NCI-H2171 treated with DMSO at 0.1 percent for 48 hours (cell line): ENCODE results near the gene DTD1.

ENCODE experiments used
- DNase-seq: peaks from one replicate; lab custom pipeline; 2025; lab: John Stamatoyannopoulos, UW

DTD1 gene

DNA sequence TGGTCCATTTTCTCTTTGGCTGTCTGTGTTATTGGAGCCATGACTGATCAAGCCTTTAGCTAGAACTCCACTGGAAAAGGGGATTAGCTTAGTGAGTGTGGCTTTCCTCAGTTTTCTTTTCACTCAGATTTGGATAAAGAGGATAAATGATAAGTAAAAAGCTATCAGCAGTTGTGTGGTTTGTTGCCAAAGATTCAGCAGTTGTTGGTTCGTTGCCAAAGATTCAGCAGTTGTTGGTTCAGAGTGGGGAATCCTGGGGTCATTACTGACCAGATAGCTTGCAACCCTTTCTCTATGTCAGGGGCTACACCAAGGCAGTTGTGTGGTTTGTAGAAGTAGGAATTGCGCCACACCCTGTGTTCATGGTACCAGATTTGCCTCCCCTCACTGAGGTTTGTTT is 118.1 kb downstream of the DTD1 start:
- no peak for DNase-seq

DNA sequence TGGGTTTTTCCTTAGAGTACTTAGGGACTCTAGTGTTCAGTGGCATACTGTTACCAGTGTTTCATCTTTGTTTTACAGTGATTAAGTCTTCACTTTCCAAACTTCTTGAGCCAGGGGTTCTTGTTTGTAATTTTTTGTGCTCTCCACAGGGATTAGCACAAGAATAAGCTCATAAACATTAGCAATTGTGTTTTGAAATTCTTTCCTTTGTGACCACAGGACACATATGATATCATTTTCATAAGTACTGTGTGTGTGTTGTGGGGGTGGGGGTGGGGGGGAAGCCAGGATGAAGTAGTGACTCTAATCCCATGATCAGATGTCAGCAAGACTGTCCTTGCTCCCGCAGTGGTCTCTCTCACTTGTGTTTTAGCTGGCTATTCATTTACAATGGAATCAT is 124.3 kb downstream of the DTD1 start:
- no peak for DNase-seq

DNA sequence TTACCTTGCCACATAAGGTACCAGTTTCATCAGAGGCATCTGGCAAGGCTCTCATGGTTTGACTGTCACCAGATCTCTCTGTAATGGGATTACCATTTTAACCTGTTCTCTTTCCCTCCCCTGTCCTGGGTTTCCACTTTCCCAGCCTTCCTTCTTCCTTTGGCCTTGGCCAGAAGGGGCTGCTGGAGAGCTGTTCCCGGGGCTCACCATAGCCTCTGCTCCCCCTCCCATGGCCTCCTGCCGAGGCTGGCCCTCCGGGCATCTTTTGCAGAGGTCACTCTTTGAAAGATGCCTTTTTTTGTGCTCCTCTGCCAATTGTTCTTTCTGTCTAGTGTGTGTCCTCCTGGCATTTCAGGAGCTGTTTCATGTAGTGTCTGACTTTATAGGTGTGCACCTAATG is 125.0 kb downstream of the DTD1 start:
- no peak for DNase-seq

DNA sequence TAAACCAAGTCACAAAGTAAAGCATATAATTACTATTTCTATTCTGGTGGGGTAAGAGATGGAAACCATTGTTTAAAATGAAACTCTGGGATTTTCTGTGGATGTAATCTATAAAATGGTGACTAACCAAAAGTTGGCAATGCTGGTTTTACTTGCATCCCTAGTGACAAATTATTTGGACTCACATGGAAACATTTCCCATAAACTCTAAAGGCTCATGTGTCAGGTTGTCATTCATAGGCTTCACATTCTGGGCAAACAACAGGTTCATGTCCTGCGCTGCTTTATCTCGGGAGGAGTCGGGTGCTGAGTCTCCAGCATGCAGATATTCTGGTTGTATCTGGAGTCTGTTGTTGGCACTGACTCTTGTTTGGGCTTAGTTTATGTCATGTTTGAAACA is 127.7 kb downstream of the DTD1 start:
- DNase-seq, result no peak

DNA sequence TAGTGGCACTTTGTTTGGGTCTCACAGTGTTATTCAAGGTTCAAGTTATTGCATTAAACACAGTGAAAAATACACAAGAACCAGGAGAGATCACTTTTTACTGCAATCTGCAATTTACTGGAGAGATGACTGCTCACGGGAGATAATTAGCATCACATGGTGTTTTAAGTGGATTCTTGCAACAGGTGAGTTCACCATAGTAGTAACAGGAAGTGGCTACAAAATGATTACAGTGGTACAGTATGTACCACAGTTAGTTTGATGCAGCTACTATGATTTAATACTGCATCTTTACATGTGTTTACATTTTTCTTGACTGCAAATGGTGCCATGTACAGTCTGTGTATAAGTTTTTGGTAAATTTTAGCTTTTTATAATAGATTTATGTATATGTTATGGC is 129.2 kb downstream of the DTD1 start:
- no peak for DNase-seq

DNA sequence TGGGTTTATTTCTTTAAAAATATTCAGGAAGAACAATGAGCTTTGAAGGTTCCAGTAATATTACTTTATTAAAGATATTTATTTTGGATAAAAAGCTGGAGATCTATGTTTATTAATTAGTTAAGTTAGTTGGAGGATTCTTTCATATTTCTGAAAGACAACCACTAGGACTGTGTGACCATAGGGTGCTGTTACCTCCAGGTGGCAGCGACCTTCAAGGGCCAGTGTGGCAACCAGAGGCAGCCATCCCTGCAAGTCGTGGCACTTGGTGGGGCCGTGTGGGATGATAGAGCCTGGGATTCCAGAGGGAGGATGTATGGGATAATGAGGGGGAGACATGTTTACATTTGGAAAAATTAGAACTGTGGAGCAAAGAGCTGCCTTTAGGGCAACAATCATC is 130.3 kb downstream of the DTD1 start:
- DNase-seq, result no peak

DNA sequence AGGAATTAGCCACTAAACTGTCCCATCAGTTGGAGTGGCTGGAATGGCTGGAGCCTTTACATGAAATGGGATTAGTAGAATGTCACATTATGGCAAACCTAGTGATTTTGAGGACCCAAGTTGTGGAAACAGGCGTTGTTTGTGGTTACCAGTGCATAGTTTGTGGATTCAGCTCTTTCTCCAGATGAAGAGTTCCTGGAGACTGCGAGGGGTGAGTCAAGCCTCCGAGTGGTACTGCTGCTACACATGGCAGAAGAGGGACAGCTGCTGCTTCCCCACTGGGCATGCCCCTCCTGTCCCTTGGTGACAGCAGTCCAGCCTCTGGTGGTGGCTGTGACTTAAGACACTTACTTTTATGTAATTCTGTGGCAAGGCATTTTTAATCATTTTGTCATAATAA is 131.6 kb downstream of the DTD1 start:
- DNase-seq, result no peak

DNA sequence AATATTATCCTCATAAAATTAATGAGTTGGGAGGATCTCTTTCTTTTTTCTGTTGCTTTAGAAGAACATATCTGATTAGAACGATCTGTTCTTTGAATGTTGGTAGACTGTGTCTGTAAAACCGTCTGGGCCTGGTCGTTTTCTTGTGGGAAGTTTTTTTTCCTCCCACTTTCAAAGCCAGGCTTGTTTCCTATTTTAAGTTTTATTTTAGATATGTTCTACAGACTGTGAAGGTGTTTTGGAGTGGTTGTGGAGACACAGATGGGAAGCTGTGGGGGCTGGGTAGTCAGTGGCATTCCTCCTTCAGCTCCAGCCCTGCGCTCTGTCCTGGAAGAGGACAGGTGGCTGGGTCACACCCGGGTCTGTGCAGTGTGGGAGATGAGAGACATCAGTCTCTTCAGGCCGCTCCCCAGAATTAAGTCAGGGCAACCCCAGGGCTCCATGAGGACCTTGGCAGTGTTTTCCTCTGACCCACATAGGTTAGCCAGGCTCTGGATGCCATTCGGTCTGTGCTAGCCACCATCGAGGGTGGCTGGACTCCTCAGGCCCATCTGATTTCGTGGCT is 133.8 kb downstream of the DTD1 start:
- DNase-seq, result no peak

DNA sequence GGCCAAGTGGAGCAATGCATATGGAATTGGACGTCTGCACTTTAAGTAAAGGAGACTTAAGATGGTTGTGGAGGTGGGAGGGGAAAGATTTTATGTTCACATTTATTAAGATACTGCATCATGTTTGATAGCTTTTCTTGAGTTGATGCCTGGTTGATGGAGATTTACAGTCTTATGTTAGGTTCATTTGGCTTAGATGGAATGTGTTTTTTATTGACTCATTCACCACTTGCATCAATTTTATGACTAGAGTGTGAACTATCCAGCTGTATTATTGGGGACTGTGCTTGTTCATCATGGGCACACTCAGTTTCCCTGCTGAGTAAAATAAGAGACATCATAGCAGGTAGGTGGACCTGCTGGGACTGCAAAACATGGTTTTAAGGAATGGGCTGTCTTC is 134.5 kb downstream of the DTD1 start:
- no peak for DNase-seq

DNA sequence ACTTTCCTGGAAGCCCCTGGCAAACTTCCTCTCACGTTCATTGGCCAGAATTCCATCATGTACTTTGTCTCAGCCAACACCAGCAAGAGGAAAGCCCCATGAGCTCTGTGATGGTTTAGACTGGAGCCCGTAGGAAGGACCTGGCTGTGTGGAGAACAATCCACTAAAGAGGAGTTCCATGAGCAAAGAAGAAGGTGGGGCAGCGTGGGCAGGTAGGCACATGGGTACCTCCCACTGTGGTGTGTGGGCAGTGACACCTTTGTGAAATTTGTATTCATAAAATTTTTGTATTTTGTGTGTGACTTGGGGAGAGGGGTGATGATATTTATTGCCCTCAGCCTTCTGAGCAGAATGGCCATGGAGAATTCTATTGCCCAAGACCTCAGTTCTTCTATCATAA is 136.2 kb downstream of the DTD1 start:
- no peak for DNase-seq

DNA sequence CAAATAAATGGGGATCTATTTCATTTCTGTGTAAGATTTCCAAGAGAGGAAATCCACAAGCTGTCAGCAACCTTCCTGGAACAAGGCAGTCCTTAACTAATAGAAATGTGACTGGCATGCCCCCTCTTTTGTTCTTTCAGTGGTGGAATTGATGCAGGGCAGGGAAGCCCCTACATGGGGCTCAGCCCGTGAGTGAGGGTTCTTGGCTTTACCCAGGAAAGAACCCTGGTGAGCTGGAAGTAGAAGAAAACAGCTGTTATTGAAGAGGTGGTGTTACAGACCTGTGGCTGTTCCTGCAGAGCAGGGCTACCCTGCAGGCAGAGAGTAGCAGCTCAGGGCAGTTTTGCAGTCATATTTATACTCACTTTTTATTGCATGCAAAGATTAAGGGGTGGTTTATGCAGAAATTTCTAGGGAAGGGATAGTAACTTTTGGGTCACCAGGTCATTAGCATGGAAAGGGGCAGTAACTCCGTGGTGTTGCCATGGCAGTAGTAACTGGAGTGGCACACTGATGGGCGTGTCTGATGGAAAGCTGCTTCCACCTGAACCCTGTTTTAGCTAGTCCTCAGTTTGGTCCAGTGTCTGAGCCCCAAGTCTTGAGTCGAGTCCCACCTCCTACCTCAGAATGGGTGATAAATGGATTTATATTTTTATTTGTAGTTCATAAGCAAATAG is 137.1 kb downstream of the DTD1 start:
- DNase-seq, result no peak

DNA sequence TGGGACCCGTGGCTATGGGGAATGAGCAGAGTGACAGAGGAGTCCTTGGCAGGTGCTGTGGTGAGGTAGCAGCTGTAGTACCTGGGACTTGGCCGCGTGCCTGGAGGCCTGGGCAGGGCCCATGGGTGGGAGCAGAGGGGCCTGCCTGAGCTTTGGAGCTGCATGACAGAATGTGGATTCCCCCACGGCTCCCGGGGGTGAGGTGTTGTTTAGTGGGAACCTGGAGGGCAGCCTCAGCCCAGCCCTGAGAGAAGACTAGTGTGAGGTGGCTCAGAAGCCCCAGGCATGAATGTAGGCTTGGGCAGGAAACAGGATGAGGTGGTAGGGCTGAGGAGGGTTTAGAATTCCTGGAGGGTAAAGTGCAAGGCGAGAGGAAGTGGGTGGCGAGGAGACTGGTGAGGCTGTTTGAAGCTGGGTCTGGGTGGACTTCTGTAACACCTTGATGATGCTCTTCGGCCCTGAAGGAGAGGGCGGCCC is 139.2 kb downstream of the DTD1 start:
- DNase-seq, result peak; percentile 94

DNA sequence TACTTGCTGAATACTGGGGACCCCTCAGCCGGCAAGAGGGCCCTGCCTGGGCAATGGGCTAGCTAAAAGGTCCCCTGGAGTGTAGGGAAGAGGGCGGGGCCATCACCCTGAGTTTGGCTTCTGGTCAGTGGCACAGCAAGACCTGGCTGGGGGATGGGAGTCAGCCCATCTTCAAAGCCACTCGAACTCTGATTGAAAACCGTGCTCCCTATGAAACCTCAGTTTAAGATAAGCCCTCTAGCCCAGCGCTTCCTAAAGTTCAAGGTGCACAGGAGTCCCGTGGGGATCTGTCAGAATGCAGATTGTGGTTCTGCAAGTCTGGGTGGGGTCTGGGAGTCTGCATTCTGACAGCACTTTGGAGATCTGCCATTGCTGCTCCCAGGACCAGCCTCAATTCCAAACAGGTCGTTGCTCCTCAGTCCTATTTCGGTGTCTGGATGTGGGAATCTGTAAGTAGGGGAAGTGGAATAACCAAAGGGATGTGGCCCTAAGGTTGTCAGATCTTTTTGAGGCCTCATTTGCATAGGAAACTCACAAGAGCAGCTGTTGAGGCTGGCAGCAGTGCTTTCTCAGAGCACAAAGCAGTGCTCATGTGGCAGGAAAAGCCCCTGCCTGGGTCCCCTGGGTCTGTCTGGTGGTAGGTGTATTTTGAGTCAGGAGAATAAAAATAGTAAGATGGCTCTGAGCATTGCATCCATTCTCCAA is 140.5 kb downstream of the DTD1 start:
- peak; percentile 79 for DNase-seq

DNA sequence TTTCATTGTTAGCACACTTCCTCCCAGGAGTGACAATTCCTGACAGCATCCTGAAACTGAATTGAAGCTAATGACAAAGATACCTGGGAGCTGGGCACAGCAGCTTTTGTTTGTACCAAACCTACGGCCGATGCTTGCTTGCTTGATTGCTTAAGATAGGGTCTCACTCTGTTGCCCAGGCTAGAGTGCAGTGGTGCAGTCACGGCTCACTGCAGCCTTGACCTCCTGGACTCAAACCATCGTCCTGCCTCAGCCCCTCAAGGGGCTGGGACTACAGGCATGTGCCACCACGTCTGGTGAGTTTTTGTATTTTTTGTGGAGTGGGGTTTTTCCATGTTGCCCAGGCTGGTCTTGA is 141.0 kb downstream of the DTD1 start:
- DNase-seq, result no peak

DNA sequence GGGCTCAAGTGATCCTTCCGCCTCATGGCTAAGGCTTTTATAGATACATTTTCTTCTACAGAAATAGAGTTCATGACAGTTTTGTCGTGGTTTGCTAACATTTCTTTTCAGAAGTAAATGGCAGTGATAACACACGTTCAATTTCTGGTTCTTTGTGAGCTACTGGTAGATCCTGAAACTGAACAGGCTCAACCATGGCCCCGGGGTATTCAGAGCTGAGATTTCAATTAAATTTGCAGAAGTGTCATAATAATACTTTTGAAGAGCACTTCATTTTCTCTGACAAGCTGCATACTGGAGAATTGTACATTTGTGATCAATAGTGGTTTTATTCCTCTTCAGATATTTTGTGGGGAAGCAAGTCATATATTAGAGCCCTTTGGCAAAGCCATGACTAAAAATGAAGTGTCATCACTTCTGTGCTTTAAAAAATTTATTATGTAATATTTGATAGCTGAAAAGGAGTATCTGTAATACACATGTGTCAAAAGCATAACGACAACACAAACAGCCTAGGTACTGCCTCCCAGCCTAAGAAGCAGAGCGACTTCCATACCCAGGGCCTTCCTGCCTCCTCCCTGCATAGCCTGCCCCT is 141.5 kb downstream of the DTD1 start:
- no peak for DNase-seq

DNA sequence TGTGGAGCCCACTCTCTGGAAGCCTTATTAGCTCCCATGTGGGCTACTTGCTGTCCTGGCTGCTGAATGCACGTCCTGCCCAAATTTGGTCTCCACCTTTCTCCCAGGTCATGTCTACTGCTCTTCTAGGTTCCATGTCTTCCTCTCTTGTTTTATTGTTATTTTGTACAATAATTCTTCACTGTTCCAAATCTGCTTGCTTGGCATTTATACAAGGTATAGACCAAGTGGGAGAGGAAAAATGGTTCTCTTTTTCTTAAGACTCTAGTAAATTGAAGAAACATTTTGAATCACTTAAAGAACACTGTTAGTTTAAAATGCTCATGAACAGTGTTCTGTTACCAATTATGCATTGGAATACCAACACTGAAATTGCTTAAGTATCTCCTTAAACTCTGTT is 144.1 kb downstream of the DTD1 start:
- no peak for DNase-seq

DNA sequence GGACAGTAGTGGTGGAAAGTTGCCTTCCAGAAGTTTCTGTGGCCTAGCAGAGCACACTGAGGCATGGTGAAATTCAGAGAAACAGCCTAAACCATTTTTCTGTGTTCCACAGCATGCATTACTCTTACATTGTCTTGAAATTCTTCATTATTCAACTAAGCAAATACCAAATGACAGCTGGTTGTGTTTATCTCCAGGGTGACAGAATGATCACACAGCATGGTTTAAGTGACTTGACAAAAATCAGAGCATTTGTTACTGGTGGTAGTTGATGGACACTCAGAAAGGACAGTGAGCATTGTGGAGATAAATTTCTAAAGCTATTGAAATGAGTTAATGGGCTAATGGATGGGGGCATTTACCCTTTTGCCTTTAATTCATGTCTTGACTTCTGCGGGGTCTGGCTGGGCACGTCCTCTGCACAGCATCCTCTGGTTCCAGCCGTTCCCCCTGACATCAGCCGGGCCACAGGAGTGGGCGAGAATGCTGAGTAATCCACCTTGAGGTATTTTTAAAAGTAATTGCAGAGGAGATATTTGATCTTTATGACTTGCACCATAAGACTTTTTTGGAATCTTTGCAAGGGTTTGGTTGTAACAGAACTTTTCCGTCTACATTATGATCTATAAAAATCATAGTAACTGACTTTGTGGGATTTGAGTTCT is 146.8 kb downstream of the DTD1 start:
- peak; percentile 21 for DNase-seq

DNA sequence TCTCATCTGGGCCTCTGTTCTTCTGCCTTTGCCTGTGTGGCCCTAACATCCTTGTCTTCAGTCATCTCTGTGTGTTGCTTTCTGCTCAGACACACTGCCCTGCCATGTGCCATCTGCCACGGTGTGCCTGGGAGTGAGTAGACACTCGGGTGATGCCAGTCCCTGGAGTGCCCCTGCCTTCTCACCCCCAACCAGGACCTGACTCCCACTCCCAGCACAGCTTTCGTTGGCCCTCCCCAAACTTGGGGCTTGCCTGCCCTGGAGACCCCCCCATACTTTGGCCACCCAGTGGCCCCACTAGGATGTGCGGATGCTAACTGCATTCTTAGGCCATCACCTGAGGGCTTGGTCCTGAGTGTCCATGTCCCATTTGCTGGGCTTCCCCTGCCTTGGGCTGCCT is 149.3 kb downstream of the DTD1 start:
- DNase-seq, result no peak

DNA sequence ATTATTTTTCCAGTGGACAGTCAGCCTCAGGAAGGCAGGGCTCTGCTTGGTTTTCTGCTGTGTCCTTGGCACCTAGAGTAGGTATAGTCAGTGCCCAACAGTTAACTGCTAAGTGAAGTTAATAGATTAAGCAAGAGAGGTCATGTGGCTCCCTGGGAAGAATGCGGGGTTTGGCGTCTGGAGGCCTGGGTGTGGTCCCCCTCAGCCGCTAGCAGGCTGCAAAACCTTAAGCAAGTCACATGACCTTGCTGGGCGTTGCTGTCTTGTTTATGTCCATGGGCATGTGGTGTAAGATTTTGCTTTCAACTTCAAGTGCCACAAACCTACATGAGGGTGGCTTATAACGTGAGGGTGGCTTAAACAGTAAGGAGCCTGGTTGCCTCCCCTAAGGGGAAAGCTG is 150.2 kb downstream of the DTD1 start:
- no peak for DNase-seq

DNA sequence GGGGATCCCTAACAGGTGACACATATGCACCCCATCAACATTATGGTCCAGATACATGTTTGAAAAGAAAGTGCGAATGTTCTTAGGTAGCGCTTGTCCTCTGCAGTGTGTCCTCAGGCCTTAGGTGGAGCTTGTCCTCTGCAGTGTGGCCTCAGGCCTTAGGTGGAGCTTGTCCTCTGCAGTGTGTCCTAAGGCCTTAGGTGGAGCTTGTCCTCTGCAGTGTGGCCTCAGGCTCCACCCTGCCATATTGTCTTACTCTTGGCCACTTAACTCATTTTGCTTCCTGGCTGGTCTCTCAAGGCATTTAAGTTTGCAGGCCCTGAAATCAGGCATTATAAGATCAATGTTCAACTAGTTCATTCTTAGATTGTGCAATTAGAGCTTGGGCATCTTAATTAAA is 151.0 kb downstream of the DTD1 start:
- DNase-seq, result no peak

DNA sequence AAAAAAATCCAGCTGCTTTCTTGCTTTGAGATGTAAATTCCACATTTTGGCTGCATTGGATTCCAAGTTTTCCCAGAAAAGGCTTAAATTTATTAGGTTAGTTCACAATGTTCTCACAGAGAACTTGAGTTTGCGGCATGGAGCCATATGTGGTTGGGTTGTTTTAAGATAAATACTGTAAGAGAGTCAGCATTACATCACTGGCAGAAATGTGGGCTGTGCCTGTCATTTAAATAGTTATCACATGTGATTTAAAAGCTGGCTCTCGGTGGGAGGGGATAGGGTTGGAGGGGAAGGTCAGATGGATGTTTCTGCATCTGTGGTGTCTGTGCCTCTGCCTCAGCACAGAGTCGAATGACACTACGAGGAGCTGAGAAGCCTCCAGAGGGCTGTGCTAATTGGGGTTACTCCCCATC is 151.9 kb downstream of the DTD1 start:
- DNase-seq, result peak; percentile 78

DNA sequence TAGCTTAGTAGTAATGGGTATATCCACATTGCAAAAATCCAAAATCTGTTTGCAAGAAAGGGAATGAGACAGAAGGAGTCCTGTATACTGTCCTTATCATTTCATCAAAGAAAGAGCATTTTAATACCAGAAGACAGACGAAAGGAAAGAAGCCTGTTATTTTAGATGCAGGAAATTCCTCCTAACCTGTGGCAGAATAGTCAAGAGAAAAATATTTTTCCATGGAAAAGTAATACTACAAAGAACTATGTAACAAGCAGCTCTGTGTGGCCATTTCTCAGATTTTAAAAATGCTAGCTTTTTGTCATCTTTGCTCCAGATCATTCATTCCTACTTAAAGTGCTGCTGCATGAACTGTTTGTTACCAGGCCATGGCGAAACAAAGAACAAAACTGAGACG is 152.9 kb downstream of the DTD1 start:
- DNase-seq, result no peak

DNA sequence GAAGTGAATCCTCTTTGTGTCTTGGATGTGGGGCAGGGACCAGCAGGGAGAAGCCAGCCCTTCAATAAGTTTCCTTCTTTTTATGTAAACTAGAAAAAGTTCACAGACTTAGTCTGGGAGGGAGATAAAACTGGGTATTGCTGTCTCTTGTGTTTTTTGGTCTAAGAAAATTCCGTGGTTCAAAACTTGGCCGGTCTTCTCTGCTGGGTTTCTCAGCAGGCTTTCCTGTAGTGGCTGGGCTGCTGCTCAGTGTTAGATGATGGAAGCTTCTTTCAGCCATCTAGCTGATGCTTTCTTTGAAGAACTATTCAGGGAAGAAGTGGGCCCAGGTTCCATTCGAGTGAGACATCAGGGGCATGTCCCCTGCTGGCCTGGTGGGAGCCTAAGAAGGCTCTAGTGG is 155.0 kb downstream of the DTD1 start:
- no peak for DNase-seq
